AML-193 (cell line): ENCODE results near the gene RIPOR1.

Experiments used
- DNase-seq, 2 experiments: peaks; one replicate each; lab custom pipeline; 2025; lab: John Stamatoyannopoulos, UW

Gene RIPOR1

GRCh38 chr16:67539691-67540635, 11.3 kb downstream of the RIPOR1 start:
- no peak for DNase-seq

GRCh38 chr16:67540756-67541155, 12.1 kb downstream of the RIPOR1 start:
- DNase-seq = no peak

- DNase-seq = no peak
Observed at GRCh38 chr16:67541391-67542263, 13.0 kb downstream of the RIPOR1 start.

GRCh38 chr16:67542464-67542863, 13.8 kb downstream of the RIPOR1 start:
- DNase-seq = no peak

GRCh38 chr16:67543036-67543435, 14.4 kb downstream of the RIPOR1 start:
- DNase-seq = no peak

GRCh38 chr16:67543582-67543981, 15.0 kb downstream of the RIPOR1 start:
- DNase-seq = no peak

GRCh38 chr16:67544329-67544841, 15.8 kb downstream of the RIPOR1 start:
- DNase-seq = no peak

- no peak for DNase-seq
Observed at GRCh38 chr16:67544844-67545664, 16.4 kb downstream of the RIPOR1 start.

GRCh38 chr16:67545665-67546024, 17.0 kb downstream of the RIPOR1 start:
- no peak for DNase-seq

- no peak for DNase-seq
Observed at GRCh38 chr16:67546091-67546501, 17.5 kb downstream of the RIPOR1 start.

GRCh38 chr16:67546761-67547422, 18.3 kb downstream of the RIPOR1 start:
- peak; percentile 27 to 35 for DNase-seq

- no peak for DNase-seq
Observed at GRCh38 chr16:67547423-67548264, 19.0 kb downstream of the RIPOR1 start.

GRCh38 chr16:67548265-67549126, 19.9 kb downstream of the RIPOR1 start:
- DNase-seq = no peak

GRCh38 chr16:67549240-67549639, 20.6 kb downstream of the RIPOR1 start:
- DNase-seq = no peak

GRCh38 chr16:67549936-67550335, 21.3 kb downstream of the RIPOR1 start:
- DNase-seq = no peak

GRCh38 chr16:67551091-67551490, 22.5 kb downstream of the RIPOR1 start:
- DNase-seq = no peak

GRCh38 chr16:67551972-67552371, 23.3 kb downstream of the RIPOR1 start:
- no peak for DNase-seq

- DNase-seq = no peak
Observed at GRCh38 chr16:67552476-67552875, 23.8 kb downstream of the RIPOR1 start.

- peak; percentile 65 for DNase-seq
Observed at GRCh38 chr16:67555795-67556212, 27.2 kb downstream of the RIPOR1 start.
